T-helper 2 cell (primary cell): ENCODE data around the gene C10orf90.
"Not testable (repeated sequence)": the region's sequence is repeated elsewhere in the genome, so short reads cannot be mapped to it uniquely, and the experiment has no call there.

ENCODE experiments used
- DNase-seq, 5 experiments: peaks; one replicate each; pipeline versions ENCODE4 v3.0.0 to v3.0.0-alpha.2; 2012 to 2022

C10orf90 gene

DNA sequence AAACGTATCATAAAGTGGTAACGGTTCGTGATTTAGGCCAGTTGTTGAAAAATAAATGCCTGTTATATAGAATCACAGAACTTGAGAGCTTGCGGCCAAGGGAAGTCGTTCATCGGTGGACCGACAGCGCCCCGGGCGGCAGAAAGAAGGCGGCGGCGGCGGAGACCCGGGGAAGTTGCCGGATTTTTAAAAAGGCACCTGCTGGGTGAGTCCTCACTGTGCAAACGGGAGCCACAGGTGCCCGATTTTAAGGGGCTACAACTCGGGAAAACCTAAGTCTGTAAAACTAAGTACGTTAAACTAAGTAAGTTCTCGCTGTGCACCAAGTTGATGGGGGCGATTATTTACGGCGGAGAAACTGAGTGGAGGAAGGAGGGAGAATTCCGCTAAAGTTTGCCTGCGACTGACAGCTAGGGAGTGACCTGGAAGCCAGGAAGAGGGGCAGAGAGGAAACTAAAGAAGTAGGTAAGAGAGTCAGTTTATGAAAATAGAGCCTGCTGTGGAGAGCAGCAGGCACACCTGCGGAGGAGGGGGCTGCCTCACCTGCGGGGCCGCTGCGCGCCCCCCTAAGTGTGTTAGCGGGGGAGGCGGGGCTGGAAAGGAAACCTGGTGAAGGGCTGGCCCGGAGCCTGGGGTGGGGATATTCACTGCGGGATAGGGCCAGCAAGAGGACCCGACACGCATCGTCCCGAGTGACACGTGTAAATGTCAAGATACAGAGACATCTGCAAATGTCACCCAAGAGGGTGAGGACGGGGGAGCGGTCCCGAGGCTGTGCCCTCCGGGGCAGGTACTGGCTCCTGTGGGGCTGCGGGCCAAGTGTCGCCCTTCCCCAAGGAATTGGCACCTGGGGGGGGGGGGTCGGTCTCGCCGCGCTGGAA, 283.2 kb downstream of the C10orf90 start:
- peak in 4 of 5 experiments; percentile 10 to 53 (median 40) for DNase-seq

DNA sequence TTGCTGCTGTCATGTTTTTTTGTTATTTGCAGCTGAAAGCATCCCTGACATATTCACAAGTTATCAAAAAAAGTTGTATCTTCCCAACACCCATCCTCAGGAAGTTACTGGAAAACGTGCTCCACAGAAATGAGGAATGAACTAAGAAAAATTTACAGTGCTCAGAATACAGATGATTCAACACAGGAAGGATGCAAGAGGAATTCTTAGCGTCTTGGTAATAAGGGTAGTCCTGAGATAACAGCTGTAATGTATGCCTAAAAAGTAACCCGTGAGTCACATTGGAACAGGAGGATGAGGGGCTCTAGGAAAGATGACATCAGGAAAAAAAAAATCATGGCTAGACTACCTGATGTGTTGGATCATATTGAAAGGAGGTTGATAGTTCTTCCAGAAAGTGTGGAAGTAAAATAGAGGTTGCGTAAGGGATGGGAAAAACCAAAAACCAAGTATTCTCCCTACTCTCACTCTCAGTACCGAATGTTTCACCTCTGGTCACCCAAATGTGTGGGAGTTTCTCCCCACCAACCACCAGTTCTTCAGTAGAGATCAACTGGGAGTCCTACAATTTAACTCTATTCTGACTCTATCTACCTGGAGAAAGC, 286.1 kb downstream of the C10orf90 start:
- DNase-seq, result no peak

DNA sequence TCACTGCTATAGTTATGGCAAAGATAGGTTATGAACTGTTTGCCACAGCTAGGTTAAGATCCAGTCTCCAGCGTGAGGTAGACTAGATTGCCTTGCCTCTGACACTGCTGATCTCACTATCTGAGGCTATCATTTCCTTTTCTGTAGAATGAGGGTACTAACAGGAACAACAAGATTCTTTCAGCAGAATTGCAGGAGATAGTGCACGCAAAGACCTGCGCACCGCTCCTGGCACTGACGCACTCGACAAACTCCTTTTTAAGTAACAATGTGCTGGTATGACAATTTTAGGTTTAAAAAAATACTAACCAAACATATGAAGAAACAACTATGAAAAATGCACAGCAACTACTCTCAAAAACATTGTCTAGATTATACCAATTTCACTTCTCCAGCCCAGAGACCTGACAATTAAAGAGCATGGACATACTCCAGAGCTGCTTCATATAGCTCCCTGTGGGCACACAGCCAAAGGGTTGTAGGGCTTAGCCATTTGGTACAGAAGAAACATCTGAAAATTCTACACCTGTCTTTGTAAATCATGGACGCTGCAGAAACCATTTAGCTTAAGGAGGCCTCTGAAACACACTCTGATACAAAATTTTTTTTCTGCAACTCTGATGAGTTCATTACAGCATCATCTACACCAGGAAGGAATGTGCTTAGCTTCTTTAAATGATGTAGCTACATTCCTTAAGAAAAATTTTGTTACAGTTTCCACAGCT, 290.0 kb downstream of the C10orf90 start:
- DNase-seq, result no peak

- not testable (repeated sequence) for DNase-seq
Observed at GRCh38 chr10:126379166-126379565, 291.3 kb downstream of the C10orf90 start.

DNA sequence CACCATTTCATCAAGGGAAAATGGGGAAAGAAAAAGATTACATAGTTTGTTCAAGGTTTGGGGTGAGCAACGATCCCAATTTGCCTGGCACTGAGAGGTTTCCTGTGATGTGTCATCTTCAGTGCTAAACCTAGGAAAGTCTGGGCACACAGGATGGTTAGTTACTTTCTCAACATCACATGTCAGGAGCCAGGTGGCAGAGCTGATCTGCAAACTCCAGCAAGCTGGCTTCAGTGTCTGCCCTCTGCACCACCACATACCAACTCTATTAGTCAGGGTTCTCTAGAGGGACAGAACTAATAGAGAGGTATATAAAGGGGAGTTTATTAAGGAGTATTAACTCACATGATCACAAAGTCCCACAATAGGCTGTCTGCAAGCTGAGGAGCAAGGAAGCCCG, 293.5 kb downstream of the C10orf90 start:
- no peak for DNase-seq

DNA sequence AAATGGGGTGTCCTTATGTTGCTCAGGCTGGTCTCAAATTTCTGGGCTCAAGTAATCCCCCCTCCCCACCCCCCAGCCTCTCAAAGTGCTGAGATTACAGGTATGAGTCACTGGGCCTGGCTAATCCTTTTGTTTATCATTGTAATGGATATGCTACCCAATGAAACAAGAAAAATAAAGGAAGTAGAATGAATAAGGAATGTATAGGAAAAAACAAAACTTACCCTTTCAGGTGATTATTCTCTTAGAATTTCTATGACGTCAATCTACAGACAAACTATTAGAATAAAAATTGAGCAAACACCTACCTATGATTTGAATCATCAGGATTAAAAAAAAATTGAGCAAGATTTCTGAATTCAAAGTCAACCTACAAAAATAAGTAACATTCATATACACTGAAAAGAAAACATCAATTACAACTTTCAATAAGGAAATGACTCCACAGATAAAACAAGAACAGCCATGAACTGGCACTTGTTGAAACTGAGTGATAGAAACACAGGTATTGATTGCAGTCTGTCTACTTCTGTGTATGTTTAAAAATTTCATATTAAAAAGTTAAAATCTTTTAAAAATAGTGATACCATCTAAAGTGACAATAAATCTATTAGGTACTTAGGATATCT, 294.5 kb downstream of the C10orf90 start:
- DNase-seq, result no peak

DNA sequence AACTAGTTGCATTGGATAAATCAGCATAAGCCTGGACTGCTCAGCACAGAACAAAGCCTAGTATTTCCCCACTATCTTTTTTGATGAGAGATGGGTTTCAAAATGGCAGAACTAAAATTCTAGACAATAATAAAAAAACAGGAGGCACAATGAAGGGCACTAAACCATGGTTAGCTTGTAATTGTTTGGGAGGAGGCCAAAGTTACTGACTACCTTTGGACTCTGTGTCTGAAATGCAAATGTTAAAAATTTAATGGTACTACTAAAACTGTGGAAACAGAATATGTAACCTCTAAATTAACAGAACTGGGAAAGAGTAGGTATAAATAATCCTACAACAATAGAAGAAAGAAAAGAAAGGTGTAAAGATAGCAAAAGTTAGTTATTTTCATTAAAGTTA, 295.2 kb downstream of the C10orf90 start:
- no peak for DNase-seq
